Activated T-cell treated with anti-CD3 and anti-CD28 coated beads, Interleukin-2, amount 50 U/mL, for 72 hours (primary cell): ENCODE data around the gene KRTAP5-10. TPM values are rescaled to one million over a fixed set of nuclear protein-coding genes. Genes with fewer than 3 reads are reported as not detected.
"Not testable (repeated sequence)": the region's sequence is repeated elsewhere in the genome, so short reads cannot be mapped to it uniquely, and the experiment has no call there.

ENCODE experiments used
- ATAC-seq, 2 donors: fragments of 150-1000 bp; cut with Tn5 transposase; replicated peaks in 1 of 2; 2 replicates each; pipeline ENCODE4 v1.10.0; 2021; ENCODE audit warnings: moderate library complexity in 2 of 2, mild to moderate bottlenecking in 1 of 2
- DNase-seq, 2 donors: peaks; one replicate each; pipeline ENCODE4 v3.0.0; 2021 to 2022; ENCODE audit warnings: mixed read lengths in 1 of 2
- H3K27ac Mint-ChIP-seq: one replicate; pipeline ENCODE4 v1.8.0; 2022; ENCODE audit warnings: mild to moderate bottlenecking, moderate library complexity, mixed read lengths
- H3K27me3 Mint-ChIP-seq: one replicate; pipeline ENCODE4 v1.8.0; 2022; ENCODE audit warnings: low read depth, mixed read lengths
- H3K36me3 Mint-ChIP-seq, 2 donors: one replicate each; pipeline ENCODE4 v1.8.0; 2022; ENCODE audit warnings: mixed read lengths in 2 of 2, mild to moderate bottlenecking in 1 of 2; ENCODE audit not compliant: insufficient read depth in 2 of 2
- H3K4me1 Mint-ChIP-seq: one replicate; pipeline ENCODE4 v1.8.0; 2022; ENCODE audit warnings: low read depth, mixed read lengths
- H3K4me3 Mint-ChIP-seq, 2 donors: one replicate each; pipeline ENCODE4 v1.8.0; 2022; ENCODE audit warnings: mild to moderate bottlenecking in 2 of 2, mixed read lengths in 2 of 2, moderate library complexity in 2 of 2
- H3K9me3 Mint-ChIP-seq, 2 donors: one replicate each; pipeline ENCODE4 v1.8.0; 2022; ENCODE audit warnings: mixed read lengths in 2 of 2
- total RNA-seq, 2 donors: library from RNA; stranded (reverse); gene quantifications; one replicate each; pipeline ENCODE4 v1.2.3, GENCODE V29; 2022

KRTAP5-10 gene
- total RNA-seq, 2 donors from 2014 or later = not detected

- DNase-seq (no peak), ATAC-seq (no peak)
- peaks cover 6 to 10% of the 10 kb centered on the region in 2 donors for H3K36me3 Mint-ChIP-seq
- no peak overlapping the region for H3K27ac Mint-ChIP-seq
- no peak overlapping the region for H3K4me3 Mint-ChIP-seq
- H3K27me3 Mint-ChIP-seq = no peaks in the 10 kb centered on the region
- H3K4me1 Mint-ChIP-seq = peaks cover 9% of the 10 kb centered on the region
- H3K9me3 Mint-ChIP-seq = peaks cover 6 to 9% of the 10 kb centered on the region in 2 donors
Measured at GRCh38 chr11:71537537-71537936, 27.8 kb upstream of the KRTAP5-10 start.

GRCh38 chr11:71537977-71538665, 27.2 kb upstream of the KRTAP5-10 start, which contains the start of gene KRTAP5-8:
Gene KRTAP5-8, plus strand, starts transcription at chr11:71538025. Its CDS starts 31 bp downstream, at chr11:71538056.
- not testable (repeated sequence) for H3K27ac Mint-ChIP-seq, H3K36me3 Mint-ChIP-seq, H3K4me3 Mint-ChIP-seq, ATAC-seq, H3K27me3 Mint-ChIP-seq, DNase-seq
- peaks cover 13% of the 10 kb centered on the region for H3K4me1 Mint-ChIP-seq
- peaks cover 6 to 11% of the 10 kb centered on the region in 2 donors for H3K9me3 Mint-ChIP-seq

GRCh38 chr11:71538666-71538990, 26.7 kb upstream of the KRTAP5-10 start:
- no peak for DNase-seq
- Mint-ChIP-seq H3K9me3 (peaks cover 6 to 11% of the 10 kb centered on the region in 2 donors), H3K27ac (no peak overlapping the region), H3K36me3 (peaks cover 6 to 10% of the 10 kb centered on the region in 2 donors), H3K4me1 (peaks cover 18% of the 10 kb centered on the region), H3K4me3 (no peak overlapping the region), H3K27me3 (no peaks in the 10 kb centered on the region)
- no peak for ATAC-seq

GRCh38 chr11:71539017-71539416, 26.3 kb upstream of the KRTAP5-10 start:
- DNase-seq (no peak), ATAC-seq (no peak)
- Mint-ChIP-seq H3K9me3 (peaks cover 6 to 11% of the 10 kb centered on the region in 2 donors), H3K36me3 (peaks cover 6 to 10% of the 10 kb centered on the region in 2 donors), H3K4me1 (peaks cover 22% of the 10 kb centered on the region), H3K27me3 (no peaks in the 10 kb centered on the region), H3K4me3 (no peak overlapping the region), H3K27ac (no peak overlapping the region)

- H3K9me3 Mint-ChIP-seq = peaks cover 7 to 11% of the 10 kb centered on the region in 2 donors
- not testable (repeated sequence) for DNase-seq, H3K27ac Mint-ChIP-seq, H3K27me3 Mint-ChIP-seq, H3K4me3 Mint-ChIP-seq, ATAC-seq, H3K36me3 Mint-ChIP-seq
- H3K4me1 Mint-ChIP-seq = peaks cover 25% of the 10 kb centered on the region
Measured at GRCh38 chr11:71539971-71540370, 25.4 kb upstream of the KRTAP5-10 start.

GRCh38 chr11:71540521-71541304, 24.6 kb upstream of the KRTAP5-10 start:
- H3K27ac Mint-ChIP-seq = peak overlapping the region; percentile 52
- not testable (repeated sequence) for DNase-seq, H3K36me3 Mint-ChIP-seq, H3K27me3 Mint-ChIP-seq, H3K4me3 Mint-ChIP-seq
- peak; percentile 67 to 74 for ATAC-seq
- peaks cover 7 to 11% of the 10 kb centered on the region in 2 donors for H3K9me3 Mint-ChIP-seq
- peaks cover 25% of the 10 kb centered on the region for H3K4me1 Mint-ChIP-seq

- Mint-ChIP-seq H3K36me3 (peaks cover 6 to 10% of the 10 kb centered on the region in 2 donors), H3K4me1 (peaks cover 25% of the 10 kb centered on the region), H3K4me3 (no peak overlapping the region), H3K9me3 (peaks cover 10 to 11% of the 10 kb centered on the region in 2 donors), H3K27me3 (peaks cover 7% of the 10 kb centered on the region), H3K27ac (no peak overlapping the region)
- no peak for ATAC-seq
- DNase-seq = no peak
Measured at GRCh38 chr11:71542382-71542781, 23.0 kb upstream of the KRTAP5-10 start.

- H3K27ac Mint-ChIP-seq = no peak overlapping the region
- peaks cover 13% of the 10 kb centered on the region for H3K27me3 Mint-ChIP-seq
- peak; percentile 10 to 16 for DNase-seq
- H3K4me1 Mint-ChIP-seq = peaks cover 25% of the 10 kb centered on the region
- H3K4me3 Mint-ChIP-seq = peak overlapping the region in 1 of 2 donors; percentile 44
- peaks cover 10 to 11% of the 10 kb centered on the region in 2 donors for H3K9me3 Mint-ChIP-seq
- H3K36me3 Mint-ChIP-seq = peaks cover 6 to 10% of the 10 kb centered on the region in 2 donors
- ATAC-seq = peak; percentile 50 to 56
Measured at GRCh38 chr11:71542879-71543777, 22.2 kb upstream of the KRTAP5-10 start.

GRCh38 chr11:71543866-71544265, 21.5 kb upstream of the KRTAP5-10 start:
- H3K4me3 Mint-ChIP-seq = no peak overlapping the region

GRCh38 chr11:71544525-71545214, 20.7 kb upstream of the KRTAP5-10 start:
- peaks cover 6 to 10% of the 10 kb centered on the region in 2 donors for H3K36me3 Mint-ChIP-seq
- DNase-seq (no peak), ATAC-seq (no peak)
- no peak overlapping the region for H3K4me3 Mint-ChIP-seq
- peaks cover 21% of the 10 kb centered on the region for H3K27me3 Mint-ChIP-seq
- H3K27ac Mint-ChIP-seq = no peak overlapping the region
- peaks cover 25% of the 10 kb centered on the region for H3K4me1 Mint-ChIP-seq
- H3K9me3 Mint-ChIP-seq = peaks cover 8 to 11% of the 10 kb centered on the region in 2 donors

More at GRCh38 chr11:71543866-71544265, 21.5 kb upstream of the KRTAP5-10 start:
- H3K36me3 Mint-ChIP-seq = peaks cover 6 to 10% of the 10 kb centered on the region in 2 donors
- peaks cover 25% of the 10 kb centered on the region for H3K4me1 Mint-ChIP-seq
- peak in 1 of 2 donors; percentile 4 for DNase-seq
- H3K27ac Mint-ChIP-seq = no peak overlapping the region
- H3K27me3 Mint-ChIP-seq = peaks cover 16% of the 10 kb centered on the region
- peak; percentile 29 to 38 for ATAC-seq
- H3K9me3 Mint-ChIP-seq = peaks cover 10 to 11% of the 10 kb centered on the region in 2 donors

GRCh38 chr11:71545405-71545966, 19.9 kb upstream of the KRTAP5-10 start:
- no peak overlapping the region for H3K27ac Mint-ChIP-seq
- H3K9me3 Mint-ChIP-seq = peaks cover 7 to 11% of the 10 kb centered on the region in 2 donors
- ATAC-seq (no peak), DNase-seq (no peak)
- no peak overlapping the region for H3K4me3 Mint-ChIP-seq
- H3K27me3 Mint-ChIP-seq = peaks cover 27% of the 10 kb centered on the region
- peaks cover 24% of the 10 kb centered on the region for H3K4me1 Mint-ChIP-seq
- peaks cover 6 to 10% of the 10 kb centered on the region in 2 donors for H3K36me3 Mint-ChIP-seq

- ATAC-seq (no peak), DNase-seq (no peak)
- Mint-ChIP-seq H3K27ac (no peak within 1 kb of the TSS), H3K4me1 (peaks cover 13% of the 10 kb centered on the region), H3K9me3 (peaks cover 0 to 4% of the 10 kb centered on the region in 2 donors), H3K36me3 (no peaks in the 10 kb centered on the region), H3K4me3 (no peak within 1 kb of the TSS), H3K27me3 (peaks cover 27% of the 10 kb centered on the region)
Measured at GRCh38 chr11:71548120-71548519, 17.2 kb upstream of the KRTAP5-10 start, which contains the start of gene KRTAP5-9. Gene KRTAP5-9, plus strand, starts transcription at chr11:71548420. Its CDS starts 238 bp downstream, at chr11:71548658.
